T-cell (primary cell): Measurements from ENCODE around the gene SPATC1L. TPM values are rescaled to one million over a fixed set of nuclear protein-coding genes. Genes with fewer than 3 reads are reported as not detected.

Experiments used
- ATAC-seq, 4 experiments: fragments of 200-7000 bp in 3 of 4; fragments of 150-1000 bp in 1 of 4; cut with Tn5 transposase; replicated peaks in 1 of 4; 1 replicate in 3 of 4; 2 replicates in 1 of 4; pipeline ENCODE4 v1.10.0; 2021; ENCODE audit warnings: moderate library complexity in 3 of 4, mild to moderate bottlenecking in 2 of 4, moderate number of reproducible peaks in 1 of 4
- CTCF ChIA-PET, 2 donors: fragments of 300-600 bp; sonication (Branson Sonifier 250); formaldehyde crosslinking; loops; one replicate each; lab custom pipeline; 2022; ENCODE audit warnings: antibody characterized with exemption in 2 of 2; lab: Charles Lee
- POLR2A ChIA-PET, 2 donors: fragments of 300-600 bp; sonication (Branson Sonifier 250); formaldehyde crosslinking; loops; one replicate each; lab custom pipeline; 2022; ENCODE audit warnings: antibody characterized with exemption in 2 of 2; lab: Charles Lee
- DNase-seq, 35 experiments: peaks; one replicate each; pipeline versions ENCODE4 v3.0.0 to v3.0.0-alpha.2; 2013 to 2023
- H3K27ac ChIP-seq: one replicate; pipeline ENCODE4 v1.5.1; 2013; ENCODE audit warnings: low read length
- H3K27me3 ChIP-seq, 2 experiments: replicated peaks in 1 of 2; 1 replicate in 1 of 2; 2 replicates in 1 of 2; pipeline versions ENCODE4 v1.6.1 to v1.7.0; 2013; ENCODE audit warnings: low read length in 1 of 2, mixed read lengths in 1 of 2; ENCODE audit not compliant: control insufficient read depth in 2 of 2, insufficient read depth in 2 of 2; ENCODE audit errors: extremely low read depth in 1 of 2
- H3K36me3 ChIP-seq, 2 donors: 1 replicate in 1 of 2; 2 replicates in 1 of 2; pipeline versions ENCODE4 v1.6.1 to v1.7.0; 2013; ENCODE audit warnings: low read length in 1 of 2; ENCODE audit not compliant: control insufficient read depth in 2 of 2, insufficient read depth in 1 of 2; ENCODE audit errors: extremely low read depth in 1 of 2
- H3K4me1 ChIP-seq, 2 experiments: 1 replicate in 1 of 2; 2 replicates in 1 of 2; pipeline versions ENCODE4 v1.6.1 to v1.7.0; 2013; ENCODE audit warnings: low read length in 2 of 2, mixed read lengths in 1 of 2; ENCODE audit not compliant: insufficient read depth in 2 of 2, control insufficient read depth in 1 of 2; ENCODE audit errors: extremely low read depth in 1 of 2
- H3K4me3 ChIP-seq, 2 donors: 1 replicate in 1 of 2; 2 replicates in 1 of 2; pipeline versions ENCODE4 v1.5.1 to v1.7.0; 2013; ENCODE audit warnings: mild to moderate bottlenecking in 2 of 2, low read length in 1 of 2, moderate library complexity in 1 of 2; ENCODE audit not compliant: control insufficient read depth in 1 of 2; ENCODE audit errors: extremely low read depth in 1 of 2
- H3K9me3 ChIP-seq: 2 replicates; pipeline ENCODE4 v1.7.0; 2013
- H3K27ac Mint-ChIP-seq, 2 donors: one replicate each; pipeline ENCODE4 v1.8.0; 2020 to 2021; ENCODE audit warnings: mild to moderate bottlenecking in 2 of 2, mixed read lengths in 2 of 2
- H3K27me3 Mint-ChIP-seq, 2 donors: one replicate each; pipeline ENCODE4 v1.8.0; 2021 to 2022; ENCODE audit warnings: mixed read lengths in 2 of 2
- H3K36me3 Mint-ChIP-seq: one replicate; pipeline ENCODE4 v1.8.0; 2021; ENCODE audit warnings: mixed read lengths
- H3K4me1 Mint-ChIP-seq, 3 donors: one replicate each; pipeline ENCODE4 v1.8.0; 2020 to 2022; ENCODE audit warnings: mixed read lengths in 3 of 3, mild to moderate bottlenecking in 1 of 3
- H3K4me3 Mint-ChIP-seq, 3 donors: one replicate each; pipeline ENCODE4 v1.8.0; 2020 to 2022; ENCODE audit warnings: mild to moderate bottlenecking in 3 of 3, mixed read lengths in 3 of 3, moderate library complexity in 3 of 3
- H3K9me3 Mint-ChIP-seq, 3 donors: one replicate each; pipeline ENCODE4 v1.8.0; 2020 to 2022; ENCODE audit warnings: mixed read lengths in 3 of 3
- WGBS: methylation state at CpG from one replicate; pipeline ENCODE4 v1.1.5; 2013; ENCODE audit warnings: missing lambda C conversion rate; ENCODE audit not compliant: insufficient coverage; 5-methylcytosine and 5-hydroxymethylcytosine counted together
- total RNA-seq, 35 experiments: library from RNA in 6 of 35; stranded (reverse) in 6 of 35; fragments of 120-200 nt in 1 of 35; gene quantifications; one replicate each; pipeline versions ENCODE4 v1.2.1 to v1.2.4 and lab custom pipeline; 2013 to 2026

Gene SPATC1L
- total RNA-seq, 5 donors from 2014 or later (not counting 1 experiment from before 2014, with no cell fraction given), result 1.4 to 22.8 (median 12.5) TPM

GRCh38 chr21:46191686-46192575, 7.7 kb upstream of the SPATC1L start:
- Mint-ChIP-seq H3K36me3 (peaks cover 21% of the 10 kb centered on the region), H3K4me1 (no peaks in the 10 kb centered on the region), H3K9me3 (no peaks in the 10 kb centered on the region), H3K27ac (no peak overlapping the region), H3K4me3 (no peak overlapping the region), H3K27me3 (no peaks in the 10 kb centered on the region)
- ATAC-seq, result no peak
- Histone ChIP-seq H3K4me1 (no peaks in the 10 kb centered on the region), H3K27me3 (no peaks in the 10 kb centered on the region), H3K36me3 (peaks cover 20 to 39% of the 10 kb centered on the region in 2 donors), H3K27ac (no peak overlapping the region), H3K9me3 (no peaks in the 10 kb centered on the region), H3K4me3 (no peak overlapping the region)
- CTCF ChIA-PET, result no interaction called here
- DNase-seq, result peak in 1 of 35 experiments; percentile 3
- 96% methylated on average over 16 of the region's 20 CpGs for WGBS
- POLR2A ChIA-PET, result no interaction called here

DNA sequence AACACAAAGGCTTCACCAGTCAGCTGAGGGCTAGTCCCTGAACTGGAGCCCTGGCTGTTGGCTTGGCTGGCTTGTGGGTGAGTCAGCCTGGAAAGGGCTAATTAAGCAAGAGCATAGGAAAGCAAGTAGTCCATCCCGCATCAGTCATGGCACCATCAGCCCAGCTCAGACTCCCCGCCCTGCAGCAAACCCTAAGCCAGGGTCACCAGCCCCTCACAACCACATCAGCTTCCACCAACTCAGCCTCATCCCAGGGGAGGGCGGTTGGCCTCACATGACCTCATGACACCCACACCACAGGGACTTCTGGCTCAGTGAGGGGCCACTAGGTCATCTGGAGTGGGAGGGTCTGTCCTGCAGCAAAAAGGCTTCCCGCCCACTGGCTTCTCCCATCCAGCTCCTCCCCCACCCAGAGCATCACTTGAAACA, 7.0 kb upstream of the SPATC1L start:
- Histone ChIP-seq H3K4me3 (no peak overlapping the region), H3K27me3 (no peaks in the 10 kb centered on the region), H3K4me1 (no peaks in the 10 kb centered on the region), H3K9me3 (no peaks in the 10 kb centered on the region), H3K36me3 (peaks cover 20 to 33% of the 10 kb centered on the region in 2 donors), H3K27ac (no peak overlapping the region)
- CTCF ChIA-PET, result no interaction called here
- POLR2A ChIA-PET, result no interaction called here
- ATAC-seq (no peak), DNase-seq (no peak)
- Mint-ChIP-seq H3K27ac (no peak overlapping the region), H3K27me3 (no peaks in the 10 kb centered on the region), H3K9me3 (no peaks in the 10 kb centered on the region), H3K4me1 (no peaks in the 10 kb centered on the region), H3K36me3 (peaks cover 14% of the 10 kb centered on the region), H3K4me3 (no peak overlapping the region)
- WGBS, result 96% methylated on average over 3 of the region's 4 CpGs

DNA sequence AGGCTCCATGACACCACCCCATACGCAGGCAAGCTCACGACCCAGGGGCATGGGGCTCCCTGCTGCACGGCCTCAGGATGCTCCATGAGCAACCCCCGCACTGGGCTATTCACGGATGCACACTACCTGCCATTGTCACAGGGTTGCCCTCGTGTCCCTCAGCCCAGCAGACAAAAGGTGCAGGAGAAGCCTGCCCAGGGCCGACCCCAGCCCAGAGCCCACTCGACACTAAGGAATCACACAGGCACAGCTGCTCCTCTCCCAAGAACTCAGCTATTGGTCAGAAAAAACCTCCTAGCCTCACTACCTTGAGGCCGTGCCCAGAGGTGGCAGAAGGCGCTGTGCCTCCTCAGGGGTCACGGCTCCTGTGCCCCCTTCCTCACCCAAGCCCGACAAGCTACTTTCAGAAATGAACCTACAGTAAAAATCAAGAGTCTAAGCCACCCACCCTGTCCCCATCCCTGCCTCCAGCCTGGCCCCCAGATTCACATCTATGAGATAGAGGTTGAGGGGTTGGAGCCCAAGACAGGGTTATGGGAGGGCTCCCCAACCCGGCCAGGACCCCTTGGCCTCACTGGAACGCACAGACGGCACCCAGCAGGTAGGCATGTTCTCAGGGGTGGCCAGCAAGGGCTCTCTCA, 6.4 kb upstream of the SPATC1L start:
- no peaks in the 10 kb centered on the region for H3K27me3 Mint-ChIP-seq
- ChIA-PET CTCF (interaction anchor here in 1 of 2 donors (0.6 kb wide), 1 partner anchor 15 kb away, joined by 3 read pairs; no protein-coding TSS in a partner anchor), POLR2A (no interaction called here)
- no peak overlapping the region for H3K4me3 Mint-ChIP-seq
- Histone ChIP-seq H3K27me3 (no peaks in the 10 kb centered on the region), H3K4me3 (no peak overlapping the region), H3K9me3 (no peaks in the 10 kb centered on the region), H3K4me1 (no peaks in the 10 kb centered on the region), H3K36me3 (peaks cover 15 to 27% of the 10 kb centered on the region in 2 donors), H3K27ac (no peak overlapping the region)
- no peaks in the 10 kb centered on the region for H3K9me3 Mint-ChIP-seq
- H3K4me1 Mint-ChIP-seq, result peaks cover 0 to 1% (median under 1%) of the 10 kb centered on the region in 3 donors
- peaks cover 12% of the 10 kb centered on the region for H3K36me3 Mint-ChIP-seq
- no peak overlapping the region for H3K27ac Mint-ChIP-seq
- 89% methylated on average over 11 of the region's 15 CpGs for WGBS
- ATAC-seq (no peak), DNase-seq (no peak)

GRCh38 chr21:46189959-46190490, 5.8 kb upstream of the SPATC1L start:
- no peak for ATAC-seq
- DNase-seq, result no peak
- Histone ChIP-seq H3K4me3 (no peak overlapping the region), H3K4me1 (peaks cover 0 to 2% of the 10 kb centered on the region in 2 experiments), H3K36me3 (peaks cover 11 to 22% of the 10 kb centered on the region in 2 donors), H3K27ac (no peak overlapping the region), H3K27me3 (no peaks in the 10 kb centered on the region), H3K9me3 (no peaks in the 10 kb centered on the region)
- Mint-ChIP-seq H3K9me3 (no peaks in the 10 kb centered on the region), H3K4me3 (no peak overlapping the region), H3K27me3 (peaks cover 0 to 5% of the 10 kb centered on the region in 2 donors), H3K36me3 (peaks cover 12% of the 10 kb centered on the region), H3K27ac (no peak overlapping the region), H3K4me1 (peaks cover 3 to 7% (median 3%) of the 10 kb centered on the region in 3 donors)
- 97% methylated on average over 13 of the region's 14 CpGs for WGBS
- POLR2A ChIA-PET, result no interaction called here
- CTCF ChIA-PET, result interaction anchor here in 1 of 2 donors (0.6 kb wide), 1 partner anchor 14 kb away, joined by 3 read pairs; no protein-coding TSS in a partner anchor

DNA sequence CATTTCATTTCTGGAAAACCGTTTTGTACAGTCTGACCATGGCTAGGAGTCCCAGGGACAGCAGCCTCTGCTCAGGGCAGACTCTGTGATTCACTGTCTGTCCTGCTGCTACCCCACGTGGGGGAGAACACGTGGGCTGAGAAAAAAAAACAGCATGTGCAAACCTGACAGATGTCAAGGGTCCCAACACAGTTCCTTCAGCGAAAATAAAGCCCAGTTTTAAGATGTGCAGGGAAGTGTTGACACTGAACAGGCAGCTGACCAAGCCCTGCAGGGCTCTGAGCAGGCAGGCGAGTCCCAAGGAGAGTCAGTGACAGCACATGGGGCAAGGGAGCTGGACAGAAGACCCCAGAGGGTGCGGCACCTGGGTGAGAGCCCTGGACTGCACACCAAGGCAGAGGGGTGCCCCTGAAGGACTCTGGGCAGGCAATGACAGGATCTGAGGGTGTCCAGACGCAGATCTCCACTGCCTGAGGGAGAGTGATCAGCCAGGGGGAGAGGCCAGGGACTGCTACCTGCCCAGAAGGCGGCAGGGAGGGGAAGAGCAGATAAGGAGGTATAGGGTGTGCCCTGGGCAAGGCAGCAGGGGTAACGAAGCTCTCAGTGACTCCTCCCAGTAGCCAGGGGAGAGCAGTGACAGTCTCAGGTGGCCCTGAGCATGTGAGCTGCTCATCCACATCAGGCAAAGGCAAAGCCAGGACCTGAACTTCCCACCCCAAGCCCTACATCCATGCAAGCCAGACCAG, 5.1 kb upstream of the SPATC1L start:
- no peaks in the 10 kb centered on the region for H3K9me3 Mint-ChIP-seq
- Histone ChIP-seq H3K9me3 (no peaks in the 10 kb centered on the region), H3K27me3 (peaks cover 0 to 6% of the 10 kb centered on the region in 2 experiments), H3K4me1 (peaks cover 0 to 7% of the 10 kb centered on the region in 2 experiments), H3K4me3 (no peak overlapping the region), H3K27ac (no peak overlapping the region), H3K36me3 (peaks cover 7 to 16% of the 10 kb centered on the region in 2 donors)
- WGBS, result 82% methylated on average over 8 of the region's 9 CpGs
- H3K27me3 Mint-ChIP-seq, result peaks cover 0 to 5% of the 10 kb centered on the region in 2 donors
- peaks cover 11% of the 10 kb centered on the region for H3K36me3 Mint-ChIP-seq
- peaks cover 6 to 11% (median 6%) of the 10 kb centered on the region in 3 donors for H3K4me1 Mint-ChIP-seq
- ChIA-PET CTCF (no interaction called here), POLR2A (no interaction called here)
- DNase-seq (peak in 1 of 35 experiments; percentile 4), ATAC-seq (no peak)
- no peak overlapping the region for H3K4me3 Mint-ChIP-seq
- no peak overlapping the region for H3K27ac Mint-ChIP-seq
